ENCODE data around the gene PALMD. TPM values are rescaled to one million over a fixed set of nuclear protein-coding genes. Genes with fewer than 3 reads are reported as not detected.

The PALMD gene
- polyA plus RNA-seq, 4 donors: 1.7 to 25.9 (median 3.5) TPM

- DNase-seq (ENCODE audit: low read depth in 4 of 4, low spot score in 3 of 4): no peak
These were observed 36.4 kb downstream of the PALMD start for GRCh38 chr1:99682291-99682751.

GRCh38 chr1:99685516-99686180 lies 39.7 kb downstream of the PALMD start:
- DNase-seq (ENCODE audit: low read depth in 4 of 4, low spot score in 3 of 4): peak in 3 of 4 donors; percentile 27 to 30 (median 27)

DNA sequence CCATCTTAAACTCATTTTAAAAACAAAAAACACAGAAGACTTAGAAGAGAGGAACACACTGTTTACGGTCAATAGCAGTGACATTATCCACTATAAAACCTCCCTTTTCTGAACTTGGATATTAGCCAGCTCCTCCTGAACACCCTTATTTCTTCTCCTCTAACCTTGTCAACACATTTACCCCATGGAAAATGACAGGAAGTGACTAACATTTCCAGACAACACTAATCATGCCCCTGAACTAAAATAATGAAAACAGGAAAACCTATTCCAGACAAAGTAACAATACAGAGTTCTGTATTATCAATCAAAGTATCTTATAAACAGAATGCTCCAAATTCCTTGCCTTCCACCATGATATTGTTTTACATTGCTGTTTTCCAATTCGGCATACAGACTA lies 45.3 kb downstream of the PALMD start:
- DNase-seq (ENCODE audit: low read depth in 4 of 4, low spot score in 3 of 4): no peak

DNA sequence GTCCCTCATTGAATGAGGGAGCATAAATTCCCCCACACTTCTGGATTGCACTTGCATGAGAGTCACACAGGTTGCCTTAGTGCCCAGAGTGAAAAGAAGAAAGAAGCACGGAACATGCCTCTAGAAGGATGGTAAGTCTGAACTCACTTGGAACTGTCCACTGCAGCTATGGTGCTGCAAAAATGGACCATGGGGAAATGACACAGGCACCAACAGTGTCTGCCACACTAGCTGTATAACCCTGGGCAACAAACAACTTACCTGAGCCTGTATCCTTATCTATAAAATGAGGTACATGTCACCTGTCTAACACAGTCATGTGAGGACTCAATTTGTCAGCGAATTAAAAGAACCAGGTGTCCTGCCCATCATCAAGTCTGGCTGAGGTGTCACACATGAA lies 50.7 kb downstream of the PALMD start:
- no peak for DNase-seq (ENCODE audit: low read depth in 4 of 4, low spot score in 3 of 4)

DNA sequence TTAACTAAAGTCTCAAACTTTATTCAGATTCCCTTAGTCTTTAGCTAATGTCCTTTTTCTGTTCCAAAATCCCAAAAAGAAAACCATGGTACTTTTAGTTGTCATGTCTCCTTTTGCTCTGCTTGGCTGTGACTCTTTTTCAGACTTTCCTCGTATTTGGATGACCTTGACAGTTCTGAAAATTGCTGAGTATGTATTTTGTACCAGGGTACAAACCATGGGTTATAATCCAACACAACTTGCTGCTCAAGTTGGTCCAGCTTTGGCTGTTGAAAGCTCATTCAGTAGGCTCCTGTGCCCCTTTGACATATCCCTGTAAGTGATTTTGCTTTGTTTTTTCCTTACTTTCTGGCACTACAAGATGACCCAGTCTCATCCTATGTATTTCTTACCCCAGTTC lies 51.7 kb downstream of the PALMD start:
- no peak for DNase-seq (ENCODE audit: low read depth in 4 of 4, low spot score in 3 of 4)

- DNase-seq (ENCODE audit: low read depth in 4 of 4, low spot score in 3 of 4): no peak
These were observed 54.1 kb downstream of the PALMD start for GRCh38 chr1:99700020-99700419.

DNA sequence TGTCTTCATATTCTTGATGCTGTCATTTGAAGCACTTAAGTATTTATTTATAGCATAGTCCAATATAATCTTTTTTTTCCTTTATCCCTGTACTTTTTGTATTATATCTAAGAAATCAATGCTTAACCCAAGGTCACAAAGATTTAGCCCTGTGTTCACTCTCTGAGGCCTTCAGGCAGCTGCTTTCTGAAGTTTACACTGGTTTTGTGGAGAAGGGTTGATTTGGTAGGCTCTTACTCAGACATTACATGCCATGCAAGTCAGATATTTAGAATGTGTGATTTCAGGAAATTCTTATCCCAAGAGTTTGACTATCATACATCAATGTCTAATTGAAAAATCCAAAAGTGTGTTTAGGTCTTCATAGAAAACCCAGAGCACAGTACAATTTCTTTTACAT lies 56.3 kb downstream of the PALMD start:
- DNase-seq (ENCODE audit: low read depth in 4 of 4, low spot score in 3 of 4): no peak

DNA sequence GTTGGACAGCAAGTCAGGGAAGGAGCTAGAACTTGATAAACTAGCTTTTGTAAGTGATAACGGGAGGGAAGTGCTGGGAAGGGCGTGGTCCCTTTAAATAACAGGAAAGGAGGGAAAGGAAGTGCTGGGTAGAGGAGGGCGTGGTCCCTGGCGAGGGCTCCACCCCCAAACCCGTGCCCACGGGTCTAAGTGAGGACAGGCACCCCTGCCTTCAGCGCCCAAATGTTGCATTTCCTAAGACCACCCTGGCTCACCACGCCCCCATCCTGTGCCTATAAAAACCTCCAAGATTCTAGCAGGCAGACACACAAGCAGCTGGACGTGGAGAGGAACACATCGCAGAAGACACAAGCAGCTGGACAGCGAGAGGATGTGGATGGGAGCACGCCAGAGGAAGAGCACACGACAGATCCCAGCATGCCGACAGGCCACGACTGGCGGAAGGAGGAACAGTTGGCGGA lies 58.5 kb downstream of the PALMD start:
- DNase-seq (ENCODE audit: low read depth in 4 of 4, low spot score in 3 of 4): no peak

DNA sequence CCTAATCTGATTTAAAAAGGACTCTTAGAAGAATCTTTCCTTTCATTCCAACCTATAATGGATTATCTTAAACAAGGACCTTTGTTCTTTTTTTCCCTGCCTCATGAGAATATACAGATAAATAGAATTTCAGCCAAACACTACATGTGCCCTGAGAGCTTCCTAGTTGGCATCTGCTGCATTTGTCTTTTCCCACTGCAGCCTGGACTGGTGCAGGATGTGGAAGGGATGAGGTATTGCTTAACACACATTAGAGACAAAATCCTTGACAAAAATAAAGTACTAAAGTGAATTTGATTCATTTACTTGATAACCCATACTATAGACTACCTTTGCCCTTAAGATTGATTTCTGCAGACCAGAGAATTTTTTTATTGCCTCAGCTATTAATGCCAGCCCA lies 59.5 kb downstream of the PALMD start:
- no peak for DNase-seq (ENCODE audit: low read depth in 4 of 4, low spot score in 3 of 4)

- DNase-seq (ENCODE audit: low read depth in 4 of 4, low spot score in 3 of 4): peak; percentile 31 to 56 (median 39)
These were observed 61.7 kb downstream of the PALMD start for GRCh38 chr1:99707535-99708142.

DNA sequence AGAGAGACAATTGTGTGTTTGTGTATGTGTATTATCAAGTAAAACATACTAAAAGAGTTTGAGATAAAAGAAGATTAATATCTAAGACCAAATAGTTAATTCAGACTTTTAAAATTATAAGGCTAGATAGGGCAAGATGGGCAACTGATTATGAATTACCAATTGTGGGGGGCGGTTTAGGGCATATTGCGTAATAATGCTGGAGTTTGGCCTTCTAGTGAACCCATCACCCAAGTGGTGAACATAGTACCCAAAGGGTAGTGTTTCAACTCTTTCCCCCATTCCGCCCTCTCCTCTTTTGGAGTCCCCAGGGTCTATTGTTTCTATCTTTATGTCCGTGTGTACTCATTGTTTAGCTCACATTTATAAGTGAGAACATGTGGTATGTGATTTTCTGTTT lies 65.1 kb downstream of the PALMD start:
- DNase-seq (ENCODE audit: low read depth in 4 of 4, low spot score in 3 of 4): no peak

DNA sequence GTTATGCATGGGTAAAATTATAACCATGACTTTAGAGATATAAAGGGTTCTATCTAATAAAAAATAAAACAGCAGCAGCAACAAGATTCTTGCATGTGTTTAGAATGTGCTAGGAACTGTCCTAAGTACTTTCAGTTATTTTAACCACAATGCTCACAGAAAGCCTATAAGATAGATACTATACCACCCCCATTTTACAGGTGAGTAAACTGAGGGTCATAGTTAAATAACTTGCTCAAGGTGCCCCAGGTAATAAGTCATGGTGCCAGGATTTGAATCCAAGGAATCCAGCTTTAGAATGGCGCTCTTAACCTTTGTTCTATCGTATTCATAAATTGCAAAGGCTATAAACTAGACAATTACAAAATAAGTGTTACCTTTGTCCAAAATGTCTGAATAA lies 67.1 kb downstream of the PALMD start:
- no peak for DNase-seq (ENCODE audit: low read depth in 4 of 4, low spot score in 3 of 4)

GRCh38 chr1:99717005-99717404 lies 71.1 kb downstream of the PALMD start:
- DNase-seq (ENCODE audit: low read depth in 4 of 4, low spot score in 3 of 4): no peak

DNA sequence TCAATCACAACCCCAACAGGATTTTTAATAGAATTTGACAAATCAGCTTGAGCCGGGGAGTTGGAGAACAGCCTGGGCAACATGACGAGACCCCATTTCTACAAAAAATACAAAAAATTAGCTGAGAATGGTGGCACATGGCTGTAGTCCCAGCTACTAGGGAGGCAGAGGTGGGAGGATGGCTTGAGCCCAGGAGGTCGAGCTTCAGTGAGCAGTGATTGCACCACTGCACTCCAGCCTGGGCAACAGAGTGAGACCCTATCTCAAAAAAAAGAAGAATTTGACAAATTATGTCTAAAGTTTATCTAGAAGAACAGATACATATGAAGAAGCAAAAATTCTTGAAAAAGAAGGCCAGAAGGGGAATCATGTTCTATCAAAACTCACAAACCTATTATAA lies 77.3 kb downstream of the PALMD start:
- no peak for DNase-seq (ENCODE audit: low read depth in 4 of 4, low spot score in 3 of 4)

GRCh38 chr1:99725996-99726395 lies 80.1 kb downstream of the PALMD start:
- DNase-seq (ENCODE audit: low read depth in 4 of 4, low spot score in 3 of 4): no peak

GRCh38 chr1:99726407-99726806 lies 80.5 kb downstream of the PALMD start:
- no peak for DNase-seq (ENCODE audit: low read depth in 4 of 4, low spot score in 3 of 4)

- DNase-seq (ENCODE audit: low read depth in 4 of 4, low spot score in 3 of 4): no peak
These were observed 80.9 kb downstream of the PALMD start for GRCh38 chr1:99726818-99727217.

GRCh38 chr1:99727575-99728185 lies 81.8 kb downstream of the PALMD start:
- no peak for DNase-seq (ENCODE audit: low read depth in 4 of 4, low spot score in 3 of 4)

DNA sequence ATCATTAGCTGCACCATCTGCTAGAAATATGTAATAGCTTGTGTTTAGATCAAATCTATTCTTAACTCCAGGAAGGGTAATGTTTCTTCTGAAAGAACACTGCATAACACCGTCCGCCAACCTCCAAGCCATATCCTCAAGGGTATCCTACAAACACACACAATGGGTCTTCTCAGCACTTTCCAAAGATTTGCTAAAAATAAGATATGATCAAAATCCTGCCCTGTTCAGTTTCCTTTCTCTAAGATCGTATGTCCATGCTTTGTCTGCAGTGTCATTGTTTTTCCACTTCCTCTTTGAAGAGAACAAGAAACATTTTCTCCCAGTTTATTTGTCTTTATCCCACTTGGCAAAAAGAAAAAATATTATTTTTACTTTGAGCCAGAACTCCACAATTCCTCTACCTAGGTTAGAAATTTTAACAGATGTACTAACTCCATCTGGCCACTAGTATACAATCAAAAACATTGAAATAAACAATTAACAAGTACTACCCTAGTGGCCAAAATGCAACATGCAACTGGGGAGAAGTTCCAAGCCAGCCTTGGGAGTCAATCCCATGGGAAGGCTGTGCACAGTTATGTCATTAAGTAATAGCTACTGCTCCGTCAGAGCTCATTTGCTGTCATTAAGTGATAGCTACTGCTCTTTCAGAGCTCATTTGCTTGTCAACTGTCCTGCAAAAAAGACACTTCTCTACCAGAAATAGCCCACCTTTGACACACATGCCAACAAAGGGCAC lies 82.8 kb downstream of the PALMD start:
- DNase-seq (ENCODE audit: low read depth in 4 of 4, low spot score in 3 of 4): no peak

DNA sequence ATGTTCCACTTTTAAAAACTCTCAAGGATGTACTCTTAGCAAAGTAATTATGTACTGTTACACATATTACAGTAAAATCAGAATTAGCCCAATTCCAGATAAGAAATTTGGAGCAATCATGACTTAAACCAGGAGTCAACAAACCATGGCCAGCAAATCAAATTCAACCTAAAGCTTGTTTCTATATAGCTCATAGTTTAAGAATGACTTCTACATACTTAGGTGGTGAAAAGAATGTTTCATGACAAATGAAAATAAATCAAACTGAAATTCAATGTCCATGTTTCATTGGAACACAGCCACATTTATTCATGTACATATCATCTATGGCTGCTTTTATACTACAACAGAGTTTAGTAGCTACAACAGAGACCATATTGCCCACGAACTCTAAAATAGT lies 85.5 kb downstream of the PALMD start:
- no peak for DNase-seq (ENCODE audit: low read depth in 4 of 4, low spot score in 3 of 4)

DNA sequence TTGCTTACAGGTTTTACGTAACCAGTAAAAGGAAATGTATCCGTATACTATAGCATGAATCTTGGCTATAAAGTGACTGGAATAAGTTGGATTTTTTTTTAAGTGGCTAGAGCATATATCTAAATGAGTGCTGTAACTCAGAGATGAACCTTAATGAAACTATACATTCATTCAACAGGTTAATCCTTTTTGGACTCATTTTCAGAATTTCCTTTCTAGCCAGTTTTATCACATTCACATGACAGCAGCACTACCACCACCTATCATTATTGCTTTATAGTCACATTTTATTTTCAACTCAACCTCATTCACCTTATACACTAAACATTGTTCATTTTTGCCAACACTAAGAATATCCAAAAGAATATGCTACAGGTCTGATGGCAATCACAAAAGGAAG lies 89.9 kb downstream of the PALMD start:
- no peak for DNase-seq (ENCODE audit: low read depth in 4 of 4, low spot score in 3 of 4)
